Left cardiac atrium (tissue), 4 donors: ENCODE measurements around the gene CHRM4. TPM values are rescaled to one million over a fixed set of nuclear protein-coding genes. Genes with fewer than 3 reads are reported as not detected.

Source experiments
- ATAC-seq, 2 donors: fragments of 200-7000 bp; cut with Tn5 transposase; one replicate each; pipeline ENCODE4 v1.9.1; 2020; ENCODE audit warnings: mild to moderate bottlenecking in 2 of 2, moderate library complexity in 2 of 2
- DNase-seq: peaks from one replicate; pipeline ENCODE4 v3.0.0-alpha.2; 2020
- intact Hi-C, 2 donors: fragments of 100-400 bp; cut with DNase I; formaldehyde crosslinking; loops; one replicate each; pipeline versions ENCODE4 v1.14.1 to v1.15.1; 2022 to 2023
- microRNA-seq, 2 donors: library from miRNA; unstranded; fragments of <30 nt; microRNA quantifications; one replicate each; pipeline ENCODE4 v1.2.0, GENCODE V29; 2020
- total RNA-seq, 2 donors: library from RNA; stranded (reverse); fragmentation: NEBNext Ultra II Directional; extraction: Animal tissue kit (Norgen Biotek cat#: 25700); gene quantifications; one replicate each; pipeline ENCODE4 v1.2.1, GENCODE V29; 2021
- donor health status: DM: no; HTN: yes; CAD: no.
- donor health status: DM: no; HTN: yes; CAD: no; lungs with severe emphysema.
- donor health status: DM: yes; HTN: yes; CAD: no.
- donor health status: Dilated cardiomyopathy.

Gene CHRM4
- total RNA-seq, 2 donors from 2014 or later = 0.21 TPM; not detected in 1

GRCh38 chr11:46338988-46339666 is 52.4 kb downstream of the CHRM4 start:
- intact Hi-C loops = loop anchor here in 1 of 2 donors (10.0 kb wide), 1 partner anchor 224 kb away; no protein-coding TSS in a partner anchor
- DNase-seq = peak; percentile 65
- peak; percentile 79 to 84 for ATAC-seq

- DNase-seq (no peak), ATAC-seq (peak in 1 of 2 donors; percentile 15)
- intact Hi-C loops = loop anchor here in 1 of 2 donors (10.0 kb wide), 1 partner anchor 224 kb away; no protein-coding TSS in a partner anchor
These were observed 53.0 kb downstream of the CHRM4 start for GRCh38 chr11:46338636-46338987.

GRCh38 chr11:46337626-46338345 is 53.8 kb downstream of the CHRM4 start:
- ATAC-seq (no peak), DNase-seq (no peak)
- intact Hi-C loops = loop anchor here in 1 of 2 donors (10.0 kb wide), 1 partner anchor 223 kb away; no protein-coding TSS in a partner anchor

DNA sequence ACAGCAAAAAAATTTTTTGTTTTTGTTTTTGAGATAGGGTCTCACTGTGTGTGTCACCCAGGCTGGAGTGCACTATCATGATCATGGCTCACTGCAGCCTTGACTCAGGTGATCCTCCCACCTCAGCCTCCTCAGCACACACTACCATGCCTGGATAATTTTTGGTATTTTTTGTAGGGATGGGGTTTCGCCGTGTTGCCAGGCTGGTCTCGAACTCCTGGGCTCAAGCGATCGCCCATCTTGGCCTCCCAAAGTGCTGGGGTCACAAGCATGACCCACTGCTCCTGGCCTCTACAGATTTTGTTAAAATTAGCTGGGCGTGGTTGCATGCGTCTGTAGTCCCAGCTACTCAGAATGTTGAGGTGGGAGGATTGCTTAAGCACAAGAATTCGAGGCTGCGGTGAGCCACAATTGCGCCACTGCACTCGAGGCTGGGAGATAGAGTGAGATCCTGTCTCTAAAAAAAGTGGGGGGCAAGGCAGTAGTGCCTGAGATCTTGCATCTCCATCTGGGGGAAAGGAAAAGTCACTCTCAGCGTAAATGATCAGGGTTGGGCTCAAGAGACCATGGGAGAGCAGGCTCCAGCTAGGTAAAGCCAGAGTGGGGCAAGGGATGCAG is 54.9 kb downstream of the CHRM4 start:
- intact Hi-C loops = loop anchor here in 1 of 2 donors (10.0 kb wide), 1 partner anchor 222 kb away; no protein-coding TSS in a partner anchor
- ATAC-seq = no peak
- DNase-seq = no peak

- DNase-seq (no peak), ATAC-seq (no peak)
- intact Hi-C loops = loop anchor here in 1 of 2 donors (10.0 kb wide), 1 partner anchor 221 kb away; no protein-coding TSS in a partner anchor
These were observed 55.5 kb downstream of the CHRM4 start for GRCh38 chr11:46335890-46336562.

DNA sequence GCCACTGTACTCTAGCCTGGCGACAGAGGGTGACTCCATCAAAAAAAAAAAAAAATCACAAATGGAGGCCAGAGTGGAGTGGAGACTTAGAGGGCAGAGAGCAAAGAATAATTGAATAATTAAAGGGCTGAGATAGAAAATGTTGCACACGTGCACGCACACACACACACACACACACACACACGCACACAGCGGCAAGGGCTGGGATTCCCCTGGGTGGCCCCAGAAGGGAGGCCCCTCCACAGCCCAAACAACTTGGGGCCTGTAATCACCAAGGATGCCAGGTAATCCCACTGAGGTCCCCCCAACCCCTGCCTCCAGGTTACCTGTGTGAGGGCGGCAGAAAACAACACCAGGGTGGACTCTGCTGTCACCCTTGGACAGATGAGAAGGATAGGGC is 56.3 kb downstream of the CHRM4 start:
- no peak for DNase-seq
- intact Hi-C loops = loop anchor here in 1 of 2 donors (10.0 kb wide), 1 partner anchor 220 kb away; no protein-coding TSS in a partner anchor
- ATAC-seq = no peak

- intact Hi-C loops = loop anchor here in 1 of 2 donors (10.0 kb wide), 1 partner anchor 219 kb away; no protein-coding TSS in a partner anchor
- DNase-seq (no peak), ATAC-seq (no peak)
These were observed 57.4 kb downstream of the CHRM4 start for GRCh38 chr11:46334211-46334610.

Small RNAs within 50 kb of the gene (microRNA-seq; reads per million reads assigned to microRNA genes)
- gene MIR4688 = 0 reads per million in 2 donors

Other genes with a start within 250 kb of the CHRM4 start
- 10 to 100 TPM; 20.7 to 28.0 TPM for gene CREB3L1, start 114.1 kb downstream of the CHRM4 start, total RNA-seq
- gene DGKZ, start 44.3 kb downstream of the CHRM4 start, total RNA-seq = 10 to 100 TPM; 80.2 to 91.8 TPM
- gene MDK, start 10.1 kb downstream of the CHRM4 start, total RNA-seq = 10 to 100 TPM; 11.0 to 15.2 TPM
- gene AMBRA1, start 202.2 kb upstream of the CHRM4 start, total RNA-seq = 10 to 100 TPM; 14.9 to 20.1 TPM
- 1 to 10 TPM; 2.9 to 3.9 TPM for gene HARBI1, start 225.5 kb upstream of the CHRM4 start, total RNA-seq
- gene ATG13, start 225.8 kb upstream of the CHRM4 start, total RNA-seq = 10 to 100 TPM; 51.4 to 52.1 TPM